H9 (cell line): Measurements from ENCODE around the gene CREB5. TPM values are rescaled to one million over a fixed set of nuclear protein-coding genes. Genes with fewer than 3 reads are reported as not detected.

Experiments
- DNase-seq: peaks from one replicate; pipeline ENCODE4 v3.0.0-alpha.2; 2017
- H2AFZ ChIP-seq: one replicate; pipeline ENCODE4 v1.6.1; 2013; ENCODE audit warnings: mild to moderate bottlenecking, low read length, control low read depth, moderate library complexity
- H2AK5ac ChIP-seq: 2 replicates; pipeline ENCODE4 v1.6.1; 2013; ENCODE audit warnings: low read length, control low read depth, mixed read lengths; ENCODE audit not compliant: insufficient read length
- H2BK120ac ChIP-seq: one replicate; pipeline ENCODE4 v1.6.1; 2013; ENCODE audit warnings: low read depth, mild to moderate bottlenecking, low read length, control low read depth, inconsistent platforms; ENCODE audit not compliant: poor library complexity, severe bottlenecking
- H2BK12ac ChIP-seq: 2 replicates; pipeline ENCODE4 v1.6.1; 2013; ENCODE audit warnings: low read length, control low read depth, mixed read lengths, low read depth; ENCODE audit not compliant: insufficient read length
- H2BK15ac ChIP-seq: 2 replicates; pipeline ENCODE4 v1.6.1; 2013; ENCODE audit warnings: low read depth, low read length, control low read depth
- H2BK20ac ChIP-seq: one replicate; pipeline ENCODE4 v1.6.1; 2013; ENCODE audit warnings: low read depth, mild to moderate bottlenecking, low read length, control low read depth, inconsistent platforms; ENCODE audit not compliant: poor library complexity, severe bottlenecking
- H2BK5ac ChIP-seq: 2 replicates; pipeline ENCODE4 v1.6.1; 2013; ENCODE audit warnings: low read length, control low read depth, mixed read lengths; ENCODE audit not compliant: insufficient read length
- H3K14ac ChIP-seq: 2 replicates; pipeline ENCODE4 v1.6.1; 2013; ENCODE audit warnings: low read length, control low read depth; ENCODE audit not compliant: insufficient read depth
- H3K18ac ChIP-seq: 2 replicates; pipeline ENCODE4 v1.6.1; 2013; ENCODE audit warnings: low read depth, mild to moderate bottlenecking, mixed read lengths, low read length, control low read depth; ENCODE audit not compliant: insufficient read length
- H3K23ac ChIP-seq: 2 replicates; pipeline ENCODE4 v1.6.1; 2013; ENCODE audit warnings: low read length, control low read depth, mixed read lengths, low read depth; ENCODE audit not compliant: insufficient read length
- H3K23me2 ChIP-seq: 2 replicates; pipeline ENCODE4 v1.6.1; 2013; ENCODE audit warnings: low read depth, mild to moderate bottlenecking, mixed read lengths, low read length, control low read depth; ENCODE audit not compliant: insufficient read length, poor library complexity, severe bottlenecking
- H3K27ac ChIP-seq: 2 replicates; pipeline ENCODE4 v1.5.1; 2013; ENCODE audit warnings: low read length, control low read depth, mixed read lengths, low read depth; ENCODE audit not compliant: insufficient read length
- H3K27me3 ChIP-seq: 2 replicates; pipeline ENCODE4 v1.6.1; 2013; ENCODE audit warnings: low read length, control low read depth, inconsistent platforms; ENCODE audit not compliant: insufficient read depth
- H3K4ac ChIP-seq: 2 replicates; pipeline ENCODE4 v1.6.1; 2013; ENCODE audit warnings: low read depth, mild to moderate bottlenecking, control low read depth, inconsistent platforms, low read length, moderate library complexity
- H3K4me1 ChIP-seq: 2 replicates; pipeline ENCODE4 v1.6.1; 2013; ENCODE audit warnings: low read length, control low read depth, inconsistent platforms; ENCODE audit not compliant: insufficient read depth
- H3K4me2 ChIP-seq: 2 replicates; pipeline ENCODE4 v1.6.1; 2013; ENCODE audit warnings: low read length, control low read depth, mixed read lengths; ENCODE audit not compliant: insufficient read length, insufficient read depth
- H3K56ac ChIP-seq: 2 replicates; pipeline ENCODE4 v1.6.1; 2013; ENCODE audit warnings: low read depth, mild to moderate bottlenecking, mixed read lengths, low read length, control low read depth; ENCODE audit not compliant: insufficient read length
- H3K79me1 ChIP-seq: 2 replicates; pipeline ENCODE4 v1.6.1; 2013; ENCODE audit warnings: low read depth, mild to moderate bottlenecking, moderate library complexity, low read length, control low read depth, inconsistent platforms; ENCODE audit not compliant: insufficient read depth, poor library complexity, severe bottlenecking
- H3K79me2 ChIP-seq: 2 replicates; pipeline ENCODE4 v1.6.1; 2013; ENCODE audit warnings: low read length, control low read depth, inconsistent platforms; ENCODE audit not compliant: insufficient read depth
- H3K9ac ChIP-seq: 2 replicates; pipeline ENCODE4 v1.6.1; 2013; ENCODE audit warnings: low read length, control low read depth, mixed read lengths; ENCODE audit not compliant: insufficient read length; ENCODE audit errors: extremely low read depth
- H3K9me3 ChIP-seq: one replicate; pipeline ENCODE4 v1.6.1; 2013; ENCODE audit warnings: low read depth, low read length, inconsistent platforms; ENCODE audit not compliant: control insufficient read depth
- H3T11ph ChIP-seq: one replicate; pipeline ENCODE4 v1.6.1; 2013; ENCODE audit warnings: mild to moderate bottlenecking, low read length, control low read depth, inconsistent platforms
- H4K20me1 ChIP-seq: one replicate; pipeline ENCODE4 v1.6.1; 2013; ENCODE audit not compliant: control insufficient read depth, insufficient read length, insufficient read depth
- H4K5ac ChIP-seq: 2 replicates; pipeline ENCODE4 v1.6.1; 2013; ENCODE audit warnings: low read depth, mild to moderate bottlenecking, mixed read lengths, low read length, control low read depth; ENCODE audit not compliant: insufficient read length
- H4K8ac ChIP-seq: replicated peaks from 2 replicates; pipeline ENCODE4 v1.6.1; 2013; ENCODE audit warnings: low read length, control low read depth, mixed read lengths, low read depth; ENCODE audit not compliant: insufficient read length
- H4K91ac ChIP-seq: 2 replicates; pipeline ENCODE4 v1.6.1; 2013; ENCODE audit warnings: low read depth, mild to moderate bottlenecking, moderate library complexity, mixed read lengths, low read length, control low read depth; ENCODE audit not compliant: insufficient read length
- H3K27ac Mint-ChIP-seq, 3 experiments: 2 replicates in 2 of 3; 3 replicates in 1 of 3; pipeline ENCODE4 v1.8.0; 2020 to 2021; ENCODE audit warnings: mixed read lengths in 3 of 3, mild to moderate bottlenecking in 1 of 3, moderate library complexity in 1 of 3
- H3K27me3 Mint-ChIP-seq: 2 replicates; pipeline ENCODE4 v1.8.0; 2021; ENCODE audit warnings: low read depth, mild to moderate bottlenecking, moderate library complexity, mixed read lengths
- H3K36me3 Mint-ChIP-seq, 3 experiments: 2 replicates in 2 of 3; 3 replicates in 1 of 3; pipeline ENCODE4 v1.8.0; 2020 to 2021; ENCODE audit warnings: low read depth in 3 of 3, mixed read lengths in 3 of 3; ENCODE audit not compliant: insufficient read depth in 1 of 3
- H3K4me1 Mint-ChIP-seq, 2 experiments: 2 replicates each; pipeline ENCODE4 v1.8.0; 2020; ENCODE audit warnings: mixed read lengths in 2 of 2
- H3K4me3 Mint-ChIP-seq, 2 experiments: 2 replicates in 1 of 2; 3 replicates in 1 of 2; pipeline ENCODE4 v1.8.0; 2020 to 2021; ENCODE audit warnings: mild to moderate bottlenecking in 2 of 2, mixed read lengths in 2 of 2, moderate library complexity in 1 of 2
- H3K9me3 Mint-ChIP-seq, 2 experiments: 2 replicates in 1 of 2; 3 replicates in 1 of 2; pipeline ENCODE4 v1.8.0; 2020; ENCODE audit warnings: mild to moderate bottlenecking in 2 of 2, mixed read lengths in 2 of 2, moderate library complexity in 1 of 2
- CTCF ChIP-seq: fragments of 200-600 bp; sonication (generic); conservative IDR thresholded peaks from 3 replicates; pipeline ENCODE4 v1.8.0; 2021; ENCODE audit warnings: antibody characterized with exemption, mild to moderate bottlenecking
- WGBS: extraction: QIAGEN DNeasy Blood & Tissue Kit; methylation state at CpG from one replicate; pipeline ENCODE4 v1.1.7; 2013; ENCODE audit warnings: missing lambda C conversion rate, low lambda C conversion rate, mixed read lengths; ENCODE audit not compliant: insufficient read length; ENCODE audit errors: extremely low coverage; 5-methylcytosine and 5-hydroxymethylcytosine counted together
- total RNA-seq: library from RNA; stranded (reverse); gene quantifications from 2 replicates; pipeline ENCODE4 v1.2.1, GENCODE V29; 2021

CREB5 gene
- total RNA-seq, 1 experiment from 2014 or later: 4.0 TPM

- WGBS: no CpG with 5 or more reads among the region's 3 CpGs
- Histone ChIP-seq H3K4me2 (no peak overlapping the region), H3K4ac (no peak overlapping the region), H3K27ac (no peak overlapping the region), H3K9me3 (no peaks in the 10 kb centered on the region), H2BK5ac (no peak overlapping the region), H2AFZ (no peak overlapping the region), H3K14ac (no peak overlapping the region), H2BK20ac (no peak overlapping the region), H3K18ac (no peak overlapping the region), H3K79me1 (no peaks in the 10 kb centered on the region), H3K27me3 (no peaks in the 10 kb centered on the region), H2BK12ac (no peak overlapping the region), H3K4me1 (no peaks in the 10 kb centered on the region), H3K23me2 (no peaks in the 10 kb centered on the region), H2AK5ac (no peak overlapping the region), H4K91ac (no peak overlapping the region), H4K8ac (no peak overlapping the region), H4K20me1 (no peaks in the 10 kb centered on the region), H3K9ac (no peak overlapping the region), H3T11ph (no peak overlapping the region), H2BK15ac (no peak overlapping the region), H3K79me2 (no peaks in the 10 kb centered on the region), H2BK120ac (no peak overlapping the region), H3K23ac (no peak overlapping the region), H4K5ac (no peak overlapping the region), H3K56ac (no peak overlapping the region)
- Mint-ChIP-seq H3K27ac (no peak overlapping the region), H3K9me3 (no peaks in the 10 kb centered on the region; a peak in 1 of 5 replicates), H3K4me1 (peaks cover 3 to 4% of the 10 kb centered on the region in 2 experiments), H3K27me3 (no peaks in the 10 kb centered on the region; the same call in 1 of the 2 replicates), H3K4me3 (no peak overlapping the region), H3K36me3 (no peaks in the 10 kb centered on the region)
- TF ChIP-seq CTCF: no peak
- no peak for DNase-seq
Observed at GRCh38 chr7:28564033-28564432, 151.7 kb downstream of the CREB5 start.
